B cell (primary cell): Measurements from ENCODE around the gene RIMBP2.

Source experiments
- CTCF ChIP-seq: fragments of 200-600 bp; IDR thresholded peaks from one replicate; pipeline ENCODE4 v1.8.0; 2022; ENCODE audit warnings: antibody characterized with exemption, mild to moderate bottlenecking
- EZH2 ChIP-seq: IDR thresholded peaks from 2 replicates; pipeline ENCODE4 v1.6.1; 2012; ENCODE audit warnings: borderline replicate concordance, low read depth, mild to moderate bottlenecking, moderate library complexity, low read length; ENCODE audit not compliant: insufficient read depth, poor library complexity, severe bottlenecking

- TF ChIP-seq CTCF = no peak
- TF ChIP-seq EZH2 = no peak
These were observed 351.5 kb downstream of the RIMBP2 start for GRCh38 chr12:130364578-130364977.
